Lower leg skin (tissue), 4 donors: Measurements from ENCODE around the gene PIGS. TPM values are rescaled to one million over a fixed set of nuclear protein-coding genes. Genes with fewer than 3 reads are reported as not detected.

ENCODE experiments used
- DNase-seq, 2 donors: peaks; one replicate each; pipeline ENCODE4 v3.0.0-alpha.2; 2019; ENCODE audit warnings: low spot score in 2 of 2
- H3K4me3 ChIP-seq: fragments of 200-600 bp; sonication (generic); 2 replicates; pipeline ENCODE4 v1.5.1; 2017; ENCODE audit warnings: mild to moderate bottlenecking, low read depth; ENCODE audit not compliant: poor library complexity, severe bottlenecking
- POLR2A ChIP-seq, 2 donors: fragments of 450-650 bp; IDR thresholded peaks; one replicate each; pipeline ENCODE4 v1.6.1; 2016 to 2017; ENCODE audit warnings: antibody characterized with exemption in 2 of 2, mild to moderate bottlenecking in 1 of 2, moderate library complexity in 1 of 2
- WGBS, 2 donors: methylation state at CpG; one replicate each; pipeline ENCODE4 v1.1.5; 2018; 5-methylcytosine and 5-hydroxymethylcytosine counted together
- intact Hi-C: fragments of 100-400 bp; cut with DNase I; formaldehyde crosslinking; loops from one replicate; pipeline ENCODE4 v1.15.0; 2023; ENCODE audit warnings: low total_unique reads
- total RNA-seq, 4 donors: library from RNA; depleted of rRNA; stranded (reverse); fragments of >200 nt; gene quantifications; one replicate each; pipeline ENCODE4 v1.1.0, GENCODE V29; 2016
- TF ChIP-seq, protein P1 (sequence below), 3 donors: fragments of 450-650 bp; IDR thresholded peaks; one replicate each; pipeline ENCODE4 v1.5.1; 2016; ENCODE audit warnings: antibody characterized with exemption in 3 of 3, mild to moderate bottlenecking in 3 of 3, moderate library complexity in 2 of 3

The PIGS gene
- total RNA-seq, 4 donors from 2014 or later: 57.6 to 84.0 (median 75.1) TPM

DNA sequence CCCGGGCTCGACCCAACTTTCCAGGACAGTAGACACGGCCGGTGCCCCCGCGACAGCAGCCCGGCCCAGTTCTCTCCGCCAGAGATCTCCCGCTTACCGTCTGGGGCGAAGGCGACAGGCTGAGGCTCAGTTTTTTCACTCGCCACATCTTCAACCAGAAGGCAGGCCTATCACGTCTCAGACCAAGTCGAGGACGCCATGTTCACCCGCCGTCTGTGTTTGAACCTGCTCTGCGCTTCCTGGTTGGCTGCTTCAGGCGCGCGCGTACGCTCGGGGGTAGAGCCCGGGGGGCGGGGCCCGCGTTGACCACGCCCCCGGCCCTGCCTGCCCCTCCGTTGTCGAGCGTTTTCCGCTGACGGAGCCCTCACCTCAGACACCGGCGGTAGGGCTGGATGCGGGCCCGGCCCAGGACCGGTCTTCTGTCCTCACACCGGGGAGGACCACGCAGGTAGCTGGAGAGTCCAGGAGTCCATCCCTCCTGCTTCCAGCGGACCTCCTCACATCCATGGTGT lies 27.5 kb upstream of the PIGS start, which contains the start of gene SPAG5:
Gene SPAG5 (minus strand): TSS at position 227 of the 512 bp plus-strand sequence. CDS start 79 bp downstream, at position 148.
- intact Hi-C loops: no loop called here
- peak in 1 of 2 donors; percentile 73 for TF ChIP-seq POLR2A (IDR thresholded peaks at IDR 0.05)
- TF ChIP-seq, protein P1, sequence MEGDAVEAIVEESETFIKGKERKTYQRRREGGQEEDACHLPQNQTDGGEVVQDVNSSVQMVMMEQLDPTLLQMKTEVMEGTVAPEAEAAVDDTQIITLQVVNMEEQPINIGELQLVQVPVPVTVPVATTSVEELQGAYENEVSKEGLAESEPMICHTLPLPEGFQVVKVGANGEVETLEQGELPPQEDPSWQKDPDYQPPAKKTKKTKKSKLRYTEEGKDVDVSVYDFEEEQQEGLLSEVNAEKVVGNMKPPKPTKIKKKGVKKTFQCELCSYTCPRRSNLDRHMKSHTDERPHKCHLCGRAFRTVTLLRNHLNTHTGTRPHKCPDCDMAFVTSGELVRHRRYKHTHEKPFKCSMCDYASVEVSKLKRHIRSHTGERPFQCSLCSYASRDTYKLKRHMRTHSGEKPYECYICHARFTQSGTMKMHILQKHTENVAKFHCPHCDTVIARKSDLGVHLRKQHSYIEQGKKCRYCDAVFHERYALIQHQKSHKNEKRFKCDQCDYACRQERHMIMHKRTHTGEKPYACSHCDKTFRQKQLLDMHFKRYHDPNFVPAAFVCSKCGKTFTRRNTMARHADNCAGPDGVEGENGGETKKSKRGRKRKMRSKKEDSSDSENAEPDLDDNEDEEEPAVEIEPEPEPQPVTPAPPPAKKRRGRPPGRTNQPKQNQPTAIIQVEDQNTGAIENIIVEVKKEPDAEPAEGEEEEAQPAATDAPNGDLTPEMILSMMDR (IDR thresholded peaks at IDR 0.05): no peak
- DNase-seq: peak; percentile 91 to 99
- 0 to 1% methylated on average over 21 to 38 of the region's 44 CpGs for WGBS, 2 donors
- H3K4me3 ChIP-seq: peak within 1 kb of the TSS; percentile 41

DNA sequence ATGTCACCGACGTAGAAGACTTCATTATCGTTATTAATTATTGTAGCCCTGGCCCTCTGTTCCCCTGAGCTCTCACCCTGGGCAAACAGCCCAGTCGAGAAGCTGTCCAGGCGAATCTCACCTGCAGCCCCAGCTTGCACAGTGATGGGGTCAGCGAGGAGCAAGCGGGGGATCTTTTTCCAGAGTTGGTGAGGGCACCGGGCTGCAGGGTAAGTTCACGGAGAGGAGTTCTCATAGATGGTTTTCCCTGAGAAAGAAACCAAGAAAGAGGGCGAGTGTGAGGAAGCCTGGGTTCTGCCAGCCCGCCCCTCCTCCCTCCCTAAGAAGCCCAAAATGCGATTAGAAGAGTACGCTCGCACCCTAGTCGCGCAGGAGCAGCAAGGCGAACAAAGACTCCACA lies 27.1 kb upstream of the PIGS start:
- H3K4me3 ChIP-seq: peak overlapping the region; percentile 41
- 1 to 4% methylated on average over 17 of the region's 17 CpGs for WGBS, 2 donors
- TF ChIP-seq, protein P1 (IDR thresholded peaks at IDR 0.05): no peak
- no peak for TF ChIP-seq POLR2A (IDR thresholded peaks at IDR 0.05)
- DNase-seq: no peak
- intact Hi-C loops: no loop called here

DNA sequence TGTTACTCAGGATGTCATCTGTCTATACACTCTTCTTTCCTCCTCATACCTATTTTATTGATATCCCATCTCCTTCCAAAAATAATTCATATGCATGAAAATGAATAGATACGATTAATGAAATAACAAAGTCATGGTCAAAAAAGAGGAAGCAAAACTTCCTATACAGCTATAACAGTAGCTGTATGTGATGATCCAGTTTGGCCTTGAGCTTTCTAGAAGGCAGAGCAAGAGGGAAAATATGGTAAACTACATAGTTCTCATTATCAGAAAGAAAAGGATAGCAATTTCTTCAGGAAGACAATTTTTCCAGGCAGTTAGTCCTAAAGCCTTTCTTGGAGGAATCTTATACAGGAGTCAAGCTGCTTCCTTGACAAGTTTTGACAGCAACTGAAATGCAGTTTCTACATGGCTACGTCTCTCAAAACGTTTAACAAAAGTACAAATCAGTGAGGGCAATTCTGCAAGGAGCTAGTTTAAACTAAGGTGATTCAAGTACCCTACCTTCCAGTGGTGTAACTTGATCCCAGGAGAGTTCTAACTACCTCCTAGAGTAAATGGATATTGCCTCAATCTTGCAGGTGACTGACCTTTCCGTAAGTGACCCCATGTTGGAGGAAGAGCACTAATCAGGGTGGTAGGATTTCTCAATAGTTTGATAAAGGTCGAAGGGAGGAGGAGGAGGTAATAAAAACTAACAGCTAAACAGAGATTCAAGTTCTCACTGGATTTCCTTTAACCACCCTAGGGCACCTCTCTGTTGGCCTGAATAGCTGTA lies 26.5 kb upstream of the PIGS start:
- no peak for DNase-seq
- WGBS, 2 donors: 34 to 44% methylated on average over 5 of the region's 5 CpGs
- intact Hi-C loops: no loop called here
- H3K4me3 ChIP-seq: peak overlapping the region; percentile 41
- TF ChIP-seq, protein P1 (IDR thresholded peaks at IDR 0.05): no peak
- no peak for TF ChIP-seq POLR2A (IDR thresholded peaks at IDR 0.05)

DNA sequence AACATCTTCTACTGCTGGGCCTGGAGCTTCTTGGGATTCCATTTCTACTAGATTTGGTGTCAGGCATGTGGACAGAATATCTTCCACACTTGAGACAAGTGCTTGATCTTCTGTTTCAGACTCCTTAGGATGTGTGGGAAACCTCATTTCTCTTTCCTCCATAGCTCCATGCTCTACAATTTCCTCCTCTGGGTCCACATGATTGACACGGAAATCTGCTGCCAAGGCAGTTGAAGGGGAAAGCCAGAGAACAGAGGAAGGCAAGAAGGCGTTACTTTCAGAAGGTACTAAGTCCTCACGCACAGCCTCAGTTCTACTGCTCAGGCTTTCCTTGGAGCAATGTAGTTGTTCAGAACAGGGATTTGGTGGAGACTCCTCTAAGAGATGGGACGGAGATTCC lies 20.9 kb upstream of the PIGS start:
- WGBS, 2 donors: 90 to 92% methylated on average over 4 of the region's 4 CpGs
- TF ChIP-seq, protein P1 (IDR thresholded peaks at IDR 0.05): no peak
- TF ChIP-seq POLR2A (IDR thresholded peaks at IDR 0.05): no peak
- DNase-seq: no peak
- intact Hi-C loops: no loop called here
- H3K4me3 ChIP-seq: no peak overlapping the region

DNA sequence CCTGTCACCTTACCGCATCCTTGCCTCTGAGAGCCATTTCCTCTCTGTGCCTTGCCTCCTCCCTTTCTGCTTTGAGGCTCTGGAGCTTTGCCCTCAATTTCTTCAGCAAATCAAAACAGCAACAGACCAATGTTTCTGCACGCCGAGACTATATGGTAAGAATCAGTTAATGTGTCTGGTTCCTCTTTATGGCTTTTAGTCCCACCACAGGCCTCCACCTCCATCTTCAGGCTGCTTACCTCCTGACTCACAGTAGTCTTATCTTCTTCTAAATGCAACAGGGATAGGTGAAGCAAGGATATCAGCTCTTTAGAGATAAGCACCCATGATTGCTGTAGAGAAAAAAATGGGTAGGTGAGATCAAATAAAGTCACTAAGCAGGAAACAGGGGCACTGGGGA lies 14.5 kb upstream of the PIGS start:
- intact Hi-C loops: no loop called here
- DNase-seq: no peak
- H3K4me3 ChIP-seq: no peak overlapping the region
- TF ChIP-seq, protein P1 (IDR thresholded peaks at IDR 0.05): no peak
- TF ChIP-seq POLR2A (IDR thresholded peaks at IDR 0.05): no peak
- WGBS, 2 donors: 91 to 97% methylated on average over 3 of the region's 3 CpGs
